Stimulated activated naive CD8-positive, alpha-beta T cell treated with anti-CD3 and anti-CD28 coated beads, Interleukin-15, Interleukin-2, amounts not matched to agents 100 ng/mL and 50 ng/mL, for 24 hours (primary cell): ENCODE data around the gene CEP85.

Source experiments
- H3K27ac Mint-ChIP-seq: one replicate; pipeline ENCODE4 v1.8.0; 2021; ENCODE audit warnings: mild to moderate bottlenecking, mixed read lengths
- H3K27me3 Mint-ChIP-seq: one replicate; pipeline ENCODE4 v1.8.0; 2021; ENCODE audit warnings: mixed read lengths
- H3K36me3 Mint-ChIP-seq: one replicate; pipeline ENCODE4 v1.8.0; 2021; ENCODE audit warnings: low read depth, mixed read lengths
- H3K4me1 Mint-ChIP-seq: one replicate; pipeline ENCODE4 v1.8.0; 2021; ENCODE audit warnings: low read depth, mixed read lengths
- H3K4me3 Mint-ChIP-seq: one replicate; pipeline ENCODE4 v1.8.0; 2021; ENCODE audit warnings: mild to moderate bottlenecking, mixed read lengths
- H3K9me3 Mint-ChIP-seq: one replicate; pipeline ENCODE4 v1.8.0; 2021; ENCODE audit warnings: mixed read lengths

The CEP85 gene

DNA sequence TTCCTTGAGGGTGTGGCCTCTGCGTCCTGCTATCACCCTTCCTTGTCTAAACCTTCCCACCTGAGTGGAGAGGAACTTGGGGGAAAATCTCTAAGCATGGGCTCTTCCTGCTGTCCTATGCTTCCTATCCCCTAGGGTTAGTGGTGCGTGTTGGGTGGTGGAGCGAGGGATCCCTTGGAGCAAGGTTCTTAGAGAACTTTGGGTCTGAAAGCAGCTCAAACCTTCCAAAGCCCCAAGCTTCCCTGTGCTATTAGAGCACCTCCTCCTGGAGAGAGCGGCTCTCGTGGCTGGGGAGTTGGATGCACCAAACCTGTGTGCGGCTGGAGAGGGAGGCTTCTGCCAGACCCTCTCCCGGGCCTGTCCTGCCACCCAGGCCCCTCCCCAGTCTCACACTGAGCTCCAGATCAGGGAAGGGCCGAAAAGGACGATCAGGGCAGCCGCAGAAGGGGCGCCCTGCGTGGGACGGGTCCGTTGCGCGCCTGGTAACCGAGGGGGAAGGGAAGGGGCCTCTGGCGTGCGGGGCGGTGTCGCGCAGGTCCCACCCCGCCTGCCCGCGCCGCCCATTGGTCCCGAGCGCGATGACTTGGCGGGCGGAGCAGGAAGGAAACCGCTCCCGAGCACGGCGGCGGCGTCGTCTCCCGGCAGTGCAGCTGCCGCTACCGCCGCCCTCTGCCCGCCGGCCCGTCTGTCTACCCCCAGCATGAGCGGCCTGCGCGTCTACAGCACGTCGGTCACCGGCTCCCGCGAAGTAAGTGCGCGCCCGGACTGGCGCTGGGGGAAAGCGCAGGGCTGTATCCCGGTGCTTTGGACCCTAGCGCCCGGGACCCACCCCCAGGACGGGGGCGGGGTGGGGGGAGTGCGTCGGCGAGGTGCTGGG, 45.7 kb downstream of the CEP85 start, which contains the start of gene SH3BGRL3:
Gene SH3BGRL3, plus strand, starts transcription at position 631 of the 877 bp plus-strand sequence. Its CDS starts 70 bp downstream, at position 701.
- Mint-ChIP-seq H3K36me3 (peaks cover 67% of the 10 kb centered on the region), H3K4me3 (peak within 1 kb of the TSS; percentile 87), H3K9me3 (no peaks in the 10 kb centered on the region), H3K27ac (peak within 1 kb of the TSS; percentile 98), H3K4me1 (peaks cover 90% of the 10 kb centered on the region), H3K27me3 (no peaks in the 10 kb centered on the region)

DNA sequence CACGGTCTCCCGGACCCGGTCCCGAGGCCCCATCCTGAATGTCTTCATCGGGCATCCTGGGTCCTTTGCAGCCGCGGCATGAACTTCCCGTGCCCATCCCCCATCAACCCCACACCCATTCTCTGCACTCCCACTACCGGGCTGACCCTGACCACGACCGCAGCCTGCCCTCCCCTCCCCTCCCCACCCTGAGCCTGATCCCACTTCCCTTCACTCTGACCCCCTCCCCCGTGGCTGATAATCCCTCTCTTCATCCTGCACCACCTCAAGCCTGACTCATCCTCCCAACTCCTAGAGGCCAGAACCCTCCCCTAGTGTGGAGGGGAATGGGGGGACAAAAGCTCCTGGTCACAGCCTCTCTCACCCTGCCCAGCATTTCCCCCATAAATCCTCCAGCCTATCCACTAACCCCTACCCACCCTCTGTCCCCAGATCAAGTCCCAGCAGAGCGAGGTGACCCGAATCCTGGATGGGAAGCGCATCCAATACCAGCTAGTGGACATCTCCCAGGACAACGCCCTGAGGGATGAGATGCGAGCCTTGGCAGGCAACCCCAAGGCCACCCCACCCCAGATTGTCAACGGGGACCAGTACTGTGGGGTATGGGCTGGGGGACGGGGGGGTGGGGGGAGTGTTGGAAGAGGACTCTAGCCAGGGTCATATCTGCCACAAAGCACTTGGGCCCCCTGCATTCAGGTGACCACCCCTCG, 46.5 kb downstream of the CEP85 start:
- Mint-ChIP-seq H3K27me3 (no peaks in the 10 kb centered on the region), H3K4me1 (peaks cover 90% of the 10 kb centered on the region), H3K4me3 (peak overlapping the region; percentile 87), H3K36me3 (peaks cover 71% of the 10 kb centered on the region), H3K9me3 (no peaks in the 10 kb centered on the region), H3K27ac (peak overlapping the region; percentile 92)

- Mint-ChIP-seq H3K27ac (peak overlapping the region; percentile 88), H3K4me1 (peaks cover 90% of the 10 kb centered on the region), H3K36me3 (peaks cover 68% of the 10 kb centered on the region), H3K9me3 (no peaks in the 10 kb centered on the region), H3K27me3 (no peaks in the 10 kb centered on the region), H3K4me3 (peak overlapping the region; percentile 87)
These were observed 47.3 kb downstream of the CEP85 start for GRCh38 chr1:26281091-26281958.

- peak overlapping the region; percentile 88 for H3K27ac Mint-ChIP-seq
- no peaks in the 10 kb centered on the region for H3K27me3 Mint-ChIP-seq
- H3K4me3 Mint-ChIP-seq, result peak overlapping the region; percentile 87
- H3K4me1 Mint-ChIP-seq, result peaks cover 90% of the 10 kb centered on the region
- H3K36me3 Mint-ChIP-seq, result peaks cover 64% of the 10 kb centered on the region
- no peaks in the 10 kb centered on the region for H3K9me3 Mint-ChIP-seq
These were observed 48.0 kb downstream of the CEP85 start for GRCh38 chr1:26281971-26282370.

DNA sequence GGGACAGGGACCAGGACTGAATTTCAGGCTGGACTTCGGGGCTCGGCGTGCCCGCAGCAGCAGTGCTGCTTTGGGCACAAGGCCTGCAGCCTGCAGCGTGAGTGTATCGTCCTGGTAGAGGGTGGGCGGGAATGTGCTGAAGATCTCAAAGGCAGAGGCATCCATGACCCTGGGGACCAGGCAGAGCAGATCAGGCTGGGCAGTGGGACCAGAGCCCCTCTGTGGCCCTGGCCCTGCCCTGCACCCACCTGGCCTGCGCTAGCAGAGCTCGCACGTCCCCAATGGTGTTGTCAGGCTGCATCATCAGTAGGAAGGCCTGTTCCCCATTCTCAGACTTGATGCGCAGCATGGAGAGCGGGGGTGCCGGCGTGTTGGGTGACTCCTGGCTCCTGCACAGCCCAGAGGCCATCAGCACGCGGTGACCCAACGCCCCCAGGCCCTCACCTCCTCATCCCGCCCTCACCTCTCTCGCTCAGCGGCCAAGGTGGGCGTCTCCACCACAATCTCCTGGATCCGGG, 48.5 kb downstream of the CEP85 start:
- peak overlapping the region; percentile 87 for H3K4me3 Mint-ChIP-seq
- no peaks in the 10 kb centered on the region for H3K9me3 Mint-ChIP-seq
- H3K4me1 Mint-ChIP-seq, result peaks cover 90% of the 10 kb centered on the region
- peak overlapping the region; percentile 100 for H3K27ac Mint-ChIP-seq
- H3K36me3 Mint-ChIP-seq, result peaks cover 59% of the 10 kb centered on the region
- no peaks in the 10 kb centered on the region for H3K27me3 Mint-ChIP-seq

- Mint-ChIP-seq H3K9me3 (no peaks in the 10 kb centered on the region), H3K27ac (peak overlapping the region; percentile 100)
These were observed 49.4 kb downstream of the CEP85 start for GRCh38 chr1:26283279-26283853.

DNA sequence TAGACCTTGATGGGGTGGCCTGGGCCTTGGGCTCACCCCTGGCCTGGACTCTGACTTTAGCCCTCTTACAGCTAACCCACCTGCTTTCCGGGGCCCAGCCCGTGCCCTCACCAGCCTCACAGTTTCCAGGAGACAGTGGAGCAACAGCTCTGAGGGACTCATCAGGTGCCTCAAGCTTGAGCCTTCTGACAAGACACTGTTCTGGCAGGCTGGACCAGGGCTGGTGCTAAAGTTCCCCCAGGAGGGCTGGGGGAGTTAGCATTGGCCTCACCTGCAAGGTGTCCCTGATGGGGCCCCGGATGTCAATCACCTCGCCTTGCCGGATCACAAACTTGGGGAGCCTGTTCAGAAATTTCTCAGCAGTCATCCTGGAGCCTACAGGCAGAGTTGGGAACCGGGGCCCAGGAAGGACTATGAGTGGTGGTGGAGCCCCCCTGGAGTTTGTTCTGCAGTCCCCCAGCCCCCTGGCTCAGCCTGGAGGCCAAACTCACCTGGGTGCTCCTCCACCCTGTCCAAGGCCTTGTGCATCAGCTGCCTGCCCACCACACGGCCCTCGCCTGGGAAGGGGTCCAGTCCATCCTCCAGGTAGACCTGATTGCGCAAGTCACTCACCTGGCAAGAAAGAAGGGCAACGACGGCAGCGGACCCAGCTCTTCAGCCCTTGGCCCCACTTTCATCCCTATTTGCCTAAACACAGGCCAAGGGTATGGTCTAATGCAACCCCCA, 50.0 kb downstream of the CEP85 start:
- H3K4me3 Mint-ChIP-seq, result peak overlapping the region; percentile 87
- peaks cover 90% of the 10 kb centered on the region for H3K4me1 Mint-ChIP-seq
- H3K27me3 Mint-ChIP-seq, result no peaks in the 10 kb centered on the region
- H3K9me3 Mint-ChIP-seq, result no peaks in the 10 kb centered on the region
- H3K27ac Mint-ChIP-seq, result peak overlapping the region; percentile 100
- H3K36me3 Mint-ChIP-seq, result peaks cover 45% of the 10 kb centered on the region

More at GRCh38 chr1:26283279-26283853, 49.4 kb downstream of the CEP85 start:
- Mint-ChIP-seq H3K4me1 (peaks cover 90% of the 10 kb centered on the region), H3K27me3 (no peaks in the 10 kb centered on the region), H3K4me3 (peak overlapping the region; percentile 87), H3K36me3 (peaks cover 51% of the 10 kb centered on the region)

GRCh38 chr1:26284597-26285347, 50.8 kb downstream of the CEP85 start:
- H3K4me3 Mint-ChIP-seq, result peak overlapping the region; percentile 87
- peaks cover 42% of the 10 kb centered on the region for H3K36me3 Mint-ChIP-seq
- H3K27ac Mint-ChIP-seq, result peak overlapping the region; percentile 100
- H3K27me3 Mint-ChIP-seq, result no peaks in the 10 kb centered on the region
- H3K9me3 Mint-ChIP-seq, result no peaks in the 10 kb centered on the region
- H3K4me1 Mint-ChIP-seq, result peaks cover 91% of the 10 kb centered on the region

GRCh38 chr1:26285366-26286063, 51.5 kb downstream of the CEP85 start:
- H3K4me1 Mint-ChIP-seq, result peaks cover 97% of the 10 kb centered on the region
- H3K27me3 Mint-ChIP-seq, result no peaks in the 10 kb centered on the region
- peak overlapping the region; percentile 100 for H3K27ac Mint-ChIP-seq
- H3K4me3 Mint-ChIP-seq, result no peak overlapping the region
- H3K9me3 Mint-ChIP-seq, result no peaks in the 10 kb centered on the region
- H3K36me3 Mint-ChIP-seq, result peaks cover 40% of the 10 kb centered on the region

DNA sequence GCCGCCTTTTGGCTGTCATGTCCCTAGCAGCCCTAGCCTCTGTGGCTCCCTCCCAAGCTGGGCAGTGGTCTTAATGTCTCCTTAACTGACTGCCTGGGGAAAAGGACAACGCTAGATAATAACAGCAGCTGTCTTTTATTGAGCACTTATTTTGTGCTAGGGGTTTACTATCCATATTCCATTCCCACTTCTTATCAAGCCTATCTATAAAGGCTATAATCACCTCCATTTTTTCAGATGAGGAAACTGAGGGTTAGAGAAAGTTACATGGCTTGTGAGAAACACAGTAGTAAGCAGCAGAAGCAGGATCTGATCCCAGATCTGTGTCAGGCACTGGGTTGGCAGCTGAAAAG, 52.0 kb downstream of the CEP85 start:
- peaks cover 36% of the 10 kb centered on the region for H3K36me3 Mint-ChIP-seq
- H3K27me3 Mint-ChIP-seq, result no peaks in the 10 kb centered on the region
- no peak overlapping the region for H3K4me3 Mint-ChIP-seq
- no peaks in the 10 kb centered on the region for H3K9me3 Mint-ChIP-seq
- H3K4me1 Mint-ChIP-seq, result peaks cover 97% of the 10 kb centered on the region
- H3K27ac Mint-ChIP-seq, result peak overlapping the region; percentile 99

DNA sequence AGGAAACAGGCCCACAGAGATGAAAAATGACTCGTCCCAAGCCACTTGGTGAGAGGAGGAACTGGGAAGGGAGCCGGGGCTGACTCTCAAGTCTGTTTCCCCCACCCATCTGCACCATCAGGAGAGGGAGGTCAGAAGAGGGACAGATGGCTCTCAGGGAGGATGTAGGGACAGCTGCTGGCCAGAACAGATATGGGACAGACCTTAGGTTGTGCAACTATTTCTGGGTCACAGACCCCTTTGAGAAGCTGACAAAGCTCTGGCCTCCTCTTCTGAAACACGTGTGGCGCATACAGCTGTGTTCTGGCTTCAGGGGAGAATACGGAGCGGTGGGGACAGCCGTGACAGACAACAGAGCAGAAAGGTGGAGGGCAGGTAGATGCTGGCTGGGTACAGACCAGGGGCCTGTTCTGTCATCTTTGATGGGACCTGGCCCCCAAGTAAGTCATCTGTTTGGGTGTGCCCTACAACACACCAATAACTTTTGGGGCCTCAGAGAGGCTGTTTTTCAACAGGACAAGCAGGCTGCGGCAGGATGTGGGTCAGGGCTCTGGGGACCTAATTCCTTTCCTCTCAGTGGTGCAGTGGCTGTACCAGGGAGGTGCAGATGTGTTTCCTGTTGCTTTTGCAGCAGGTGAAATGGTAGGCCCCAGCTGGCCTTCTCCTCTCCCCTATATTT, 53.2 kb downstream of the CEP85 start:
- Mint-ChIP-seq H3K27ac (peak overlapping the region; percentile 99), H3K4me1 (peaks cover 98% of the 10 kb centered on the region), H3K9me3 (no peaks in the 10 kb centered on the region), H3K36me3 (peaks cover 26% of the 10 kb centered on the region), H3K4me3 (peak overlapping the region; percentile 63), H3K27me3 (no peaks in the 10 kb centered on the region)

- Mint-ChIP-seq H3K27me3 (no peaks in the 10 kb centered on the region), H3K36me3 (peaks cover 21% of the 10 kb centered on the region), H3K4me3 (peak overlapping the region; percentile 63), H3K9me3 (no peaks in the 10 kb centered on the region), H3K27ac (peak overlapping the region; percentile 99), H3K4me1 (peaks cover 96% of the 10 kb centered on the region)
These were observed 53.8 kb downstream of the CEP85 start for GRCh38 chr1:26287811-26288210.
